Superior temporal gyrus (tissue), 1 donor: ENCODE data around the gene DAP3.

Experiments
- DNase-seq: peaks from one replicate; pipeline ENCODE4 v3.0.0-alpha.2; 2016; ENCODE audit errors: extremely low spot score

Gene DAP3

DNA sequence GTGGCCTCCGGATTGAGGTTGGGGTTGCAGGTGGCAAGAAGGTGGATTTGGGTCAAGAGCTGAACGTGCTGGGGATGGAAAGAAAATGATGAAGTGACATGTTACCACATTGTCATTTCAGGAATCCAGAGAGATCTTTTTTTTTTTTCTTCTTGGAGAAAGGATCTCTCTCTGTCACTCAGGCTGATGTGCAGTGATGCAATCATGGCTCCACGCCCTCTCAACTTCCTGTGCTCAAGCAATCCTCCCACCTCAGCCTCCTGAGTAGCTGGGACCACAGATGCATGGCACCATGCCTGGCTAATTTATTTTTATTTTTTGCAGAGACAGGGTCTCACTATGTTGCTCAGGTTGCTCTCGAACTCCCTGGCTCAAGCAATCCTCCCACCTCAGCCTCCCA is 87.5 kb downstream of the DAP3 start:
- DNase-seq, result no peak

DNA sequence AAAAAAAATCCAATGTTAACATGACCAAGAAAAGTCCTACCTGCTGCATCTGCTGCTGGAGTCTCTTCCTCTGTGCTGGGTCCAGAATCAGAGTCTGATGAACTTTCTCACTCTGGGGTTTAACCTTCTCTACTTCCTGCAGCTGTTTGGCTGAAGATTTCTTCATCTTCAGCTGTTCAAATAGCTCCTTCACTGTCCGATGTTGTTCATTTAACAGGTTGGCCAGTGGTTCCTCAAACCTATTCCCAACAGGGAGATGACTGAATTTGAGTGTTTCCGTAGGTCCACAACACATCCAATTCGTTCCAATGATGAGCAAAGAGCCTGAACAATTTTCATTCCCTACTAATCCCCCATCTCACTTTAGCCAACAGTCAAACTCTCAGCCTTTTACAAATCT is 88.7 kb downstream of the DAP3 start:
- DNase-seq, result no peak
